22Rv1 (cell line): ENCODE measurements around the gene DUOX1.

Experiments
- H3K27ac ChIP-seq: fragments of 450-650 bp; 2 replicates; pipeline ENCODE4 v1.5.1; 2017
- CTCF ChIP-seq: fragments of 450-650 bp; IDR thresholded peaks from 2 replicates; pipeline ENCODE4 v1.5.1; 2017; ENCODE audit warnings: mild to moderate bottlenecking
- ZFX ChIP-seq: fragments of 450-650 bp; IDR thresholded peaks from 2 replicates; pipeline ENCODE4 v1.6.1; 2017; ENCODE audit warnings: antibody characterized with exemption, borderline replicate concordance

DUOX1 gene

GRCh38 chr15:45091161-45091560 is 38.6 kb upstream of the DUOX1 start:
- no peak overlapping the region for H3K27ac ChIP-seq
- TF ChIP-seq ZFX (no peak), CTCF (no peak)

- H3K27ac ChIP-seq = no peak overlapping the region
- no peak for TF ChIP-seq ZFX
- no peak for TF ChIP-seq CTCF
Measured at GRCh38 chr15:45091576-45091975, 38.2 kb upstream of the DUOX1 start.

GRCh38 chr15:45093013-45093412 is 36.8 kb upstream of the DUOX1 start:
- H3K27ac ChIP-seq = no peak overlapping the region
- no peak for TF ChIP-seq CTCF
- no peak for TF ChIP-seq ZFX

- no peak overlapping the region for H3K27ac ChIP-seq
- no peak for TF ChIP-seq CTCF
- TF ChIP-seq ZFX = no peak
Measured at GRCh38 chr15:45093622-45094357, 36.0 kb upstream of the DUOX1 start.

GRCh38 chr15:45094358-45094730 is 35.5 kb upstream of the DUOX1 start:
- TF ChIP-seq CTCF = no peak
- no peak overlapping the region for H3K27ac ChIP-seq

GRCh38 chr15:45095661-45096060 is 34.1 kb upstream of the DUOX1 start:
- no peak for TF ChIP-seq CTCF
- TF ChIP-seq ZFX = no peak
- no peak overlapping the region for H3K27ac ChIP-seq

- TF ChIP-seq CTCF (no peak), ZFX (no peak)
- no peak overlapping the region for H3K27ac ChIP-seq
Measured at GRCh38 chr15:45097466-45097865, 32.3 kb upstream of the DUOX1 start.
